K562 (cell line): Measurements from ENCODE around the gene B3GAT3. TPM values are rescaled to one million over a fixed set of nuclear protein-coding genes. Genes with fewer than 3 reads are reported as not detected.

ENCODE experiments used
- BRCA1 ChIP-seq, 2 experiments: fragments of 450-650 bp in 1 of 2; sonication (generic) in 1 of 2; formaldehyde crosslinking in 1 of 2; IDR thresholded peaks; 2 replicates each; pipeline versions ENCODE4 v1.5.0 to v1.6.1; 2017 to 2020; ENCODE audit warnings: mild to moderate bottlenecking in 1 of 2, missing genetic modification reagents in 1 of 2
- CCNT2 ChIP-seq: IDR thresholded peaks from 2 replicates; pipeline ENCODE4 v1.6.1; 2011; ENCODE audit warnings: borderline replicate concordance, low read depth, mild to moderate bottlenecking, moderate library complexity, mixed read lengths, low read length; ENCODE audit not compliant: insufficient read length; ENCODE audit errors: extremely low read depth
- CLOCK ChIP-seq: fragments of 250-450 bp; sonication (Bioruptor Pico); IDR thresholded peaks from 2 replicates; pipeline ENCODE4 v1.4.0; 2020; ENCODE audit warnings: mild to moderate bottlenecking, moderate library complexity, borderline replicate concordance
- DLX4 ChIP-seq: fragments of 250-450 bp; sonication (Bioruptor Pico); IDR thresholded peaks from 2 replicates; pipeline ENCODE4 v1.6.1; 2021; ENCODE audit warnings: mild to moderate bottlenecking
- E2F3 ChIP-seq: fragments of 250-450 bp; sonication (Bioruptor Pico); IDR thresholded peaks from 2 replicates; pipeline ENCODE4 v1.4.0; 2020; ENCODE audit warnings: mild to moderate bottlenecking
- GTF2E2 ChIP-seq: fragments of 200-800 bp; sonication (Bioruptor generic); IDR thresholded peaks from 2 replicates; pipeline ENCODE4 v1.6.1; 2016; ENCODE audit warnings: missing genetic modification characterization, missing compliant biosample characterization
- HDAC6 ChIP-seq: IDR thresholded peaks from 2 replicates; pipeline ENCODE4 v1.6.1; 2012; ENCODE audit warnings: low read depth, mild to moderate bottlenecking, control low read depth, inconsistent platforms, low read length, moderate library complexity
- PATZ1 ChIP-seq: fragments of 250-450 bp; sonication (Bioruptor Pico); IDR thresholded peaks from 2 replicates; pipeline ENCODE4 v1.5.0; 2020; ENCODE audit warnings: mild to moderate bottlenecking, borderline replicate concordance
- POLR2AphosphoS2 ChIP-seq: IDR thresholded peaks from 2 replicates; pipeline ENCODE4 v1.6.1; 2012; ENCODE audit warnings: low read length, improper control_type of control experiment
- POLR2G ChIP-seq: fragments of 200-400 bp; formaldehyde crosslinking; IDR thresholded peaks from 2 replicates; pipeline ENCODE4 v1.6.1; 2017; ENCODE audit warnings: low read depth, mild to moderate bottlenecking, antibody characterized with exemption, low read length, moderate library complexity
- RAD21 ChIP-seq, 2 experiments: fragments of 250-450 bp in 1 of 2; fragments of 450-650 bp in 1 of 2; sonication (Bioruptor Pico) in 1 of 2; formaldehyde crosslinking in 1 of 2; IDR thresholded peaks in 1 of 2; conservative IDR thresholded peaks in 1 of 2; 2 replicates each; pipeline versions ENCODE4 v1.4.0 to v1.8.0; 2020 to 2022; ENCODE audit warnings: mild to moderate bottlenecking in 2 of 2, moderate library complexity in 1 of 2
- RFX1 ChIP-seq: fragments of 450-650 bp; IDR thresholded peaks from 2 replicates; pipeline ENCODE4 v1.6.1; 2016; ENCODE audit warnings: mild to moderate bottlenecking, moderate library complexity
- TSC22D4 ChIP-seq: fragments of 450-650 bp; IDR thresholded peaks from 2 replicates; pipeline ENCODE4 v1.6.1; 2016; ENCODE audit warnings: missing genetic modification characterization, missing biosample characterization, control low read depth
- ZNF133 ChIP-seq: fragments of 250-450 bp; sonication (Bioruptor Pico); IDR thresholded peaks from 2 replicates; pipeline ENCODE4 v1.4.0; 2020; ENCODE audit warnings: mild to moderate bottlenecking
- polyA plus RNA-seq, 8 experiments: library from polyadenylated mRNA; depleted of rRNA in 4 of 8; stranded (reverse) in 5 of 8; unstranded in 3 of 8; fragments of >200 nt; fragmentation: Nextera tagmentation in 2 of 8; fragmentation: Illumina TruSeq in 1 of 8; extraction: Ambion mirVana in 2 of 8; extraction: Trizol in 1 of 8; gene quantifications; 2 replicates each; pipeline versions ENCODE4 v1.2.1 to v1.2.3, GENCODE V29; 2011 to 2014; ENCODE audit warnings: inconsistent platforms in 1 of 8, missing spikeins in 1 of 8
- total RNA-seq, 7 experiments: library from RNA; depleted of rRNA in 6 of 7; stranded (reverse); fragments of >200 nt in 6 of 7; fragmentation: Illumina TruSeq in 2 of 7; extraction: Trizol in 2 of 7; gene quantifications; 2 replicates each; pipeline versions ENCODE4 v1.2.1 to v1.2.3, GENCODE V29; 2011 to 2021; ENCODE audit warnings: low replicate concordance in 1 of 7
- TF ChIP-seq, protein P1 (sequence below): sonication (generic); formaldehyde crosslinking; IDR thresholded peaks from 2 replicates; pipeline ENCODE4 v1.8.0; 2022; ENCODE audit warnings: mild to moderate bottlenecking, missing genetic modification reagents
- TF ChIP-seq, protein P2 (sequence below): sonication (generic); formaldehyde crosslinking; IDR thresholded peaks from 2 replicates; pipeline ENCODE4 v1.8.0; 2022; ENCODE audit warnings: mild to moderate bottlenecking, low read depth, missing genetic modification reagents

Gene B3GAT3
- total and polyA plus RNA-seq, 9 of the 15 experiments (the other 6 are each of a cell fraction or from before 2014, with no cell fraction given), result 0.30 to 64.0 (median 21.4) TPM

- TF ChIP-seq CLOCK, result no peak
- TF ChIP-seq, protein P1, sequence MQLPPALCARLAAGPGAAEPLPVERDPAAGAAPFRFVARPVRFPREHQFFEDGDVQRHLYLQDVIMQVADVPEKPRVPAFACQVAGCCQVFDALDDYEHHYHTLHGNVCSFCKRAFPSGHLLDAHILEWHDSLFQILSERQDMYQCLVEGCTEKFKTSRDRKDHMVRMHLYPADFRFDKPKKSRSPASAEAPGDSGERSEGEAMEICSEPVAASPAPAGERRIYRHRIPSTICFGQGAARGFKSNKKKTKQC, result 0 out of 2 replicates have a peak, but pooled peaks have one; percentile 22
- no peak for TF ChIP-seq BRCA1 (IDR thresholded peaks at IDR 0.05)
- TF ChIP-seq BRCA1 (CRISPR knock-in tag; IDR thresholded peaks at IDR 0.05), result no peak
- no peak for TF ChIP-seq RAD21 (CRISPR knock-in tag; conservative IDR thresholded peaks at IDR 0.05 in 1 of 2, IDR thresholded peaks at IDR 0.05 in 1 of 2)
- 0 out of 2 replicates have a peak, but pooled peaks have one; percentile 18 for TF ChIP-seq PATZ1 (CRISPR knock-in tag)
- no peak; the same call in 1 of the 2 replicates for TF ChIP-seq POLR2G
- no peak for TF ChIP-seq ZNF133 (CRISPR knock-in tag)
- no peak for TF ChIP-seq TSC22D4
- peak; percentile 33; the same call in 1 of the 2 replicates for TF ChIP-seq POLR2AphosphoS2
- TF ChIP-seq DLX4, result no peak
- TF ChIP-seq CCNT2, result peak; percentile 4
- TF ChIP-seq, protein P2, sequence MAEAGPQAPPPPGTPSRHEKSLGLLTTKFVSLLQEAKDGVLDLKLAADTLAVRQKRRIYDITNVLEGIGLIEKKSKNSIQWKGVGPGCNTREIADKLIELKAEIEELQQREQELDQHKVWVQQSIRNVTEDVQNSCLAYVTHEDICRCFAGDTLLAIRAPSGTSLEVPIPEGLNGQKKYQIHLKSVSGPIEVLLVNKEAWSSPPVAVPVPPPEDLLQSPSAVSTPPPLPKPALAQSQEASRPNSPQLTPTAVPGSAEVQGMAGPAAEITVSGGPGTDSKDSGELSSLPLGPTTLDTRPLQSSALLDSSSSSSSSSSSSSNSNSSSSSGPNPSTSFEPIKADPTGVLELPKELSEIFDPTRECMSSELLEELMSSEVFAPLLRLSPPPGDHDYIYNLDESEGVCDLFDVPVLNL (CRISPR knock-in tag), result 0 out of 2 replicates have a peak, but pooled peaks have one; percentile 27
- TF ChIP-seq GTF2E2, result no peak
- TF ChIP-seq RFX1, result no peak
- TF ChIP-seq E2F3 (CRISPR knock-in tag), result no peak
- no peak for TF ChIP-seq HDAC6
Measured at GRCh38 chr11:62574363-62575071, 47.3 kb downstream of the B3GAT3 start (continued).
